Endothelial cell of umbilical vein (primary cell): ENCODE measurements around the gene CACNA1C. TPM values are rescaled to one million over a fixed set of nuclear protein-coding genes. Genes with fewer than 3 reads are reported as not detected.

ENCODE experiments used
- BruUV-seq: library from RNA; stranded (reverse); fragments of 400-500 nt; replicated peaks from 2 replicates; lab custom pipeline; 2021; lab: Mats Ljungman, UMichigan
- CTCF ChIA-PET: fragments of 300-600, 350-600 bp; sonication (Branson Sonifier 250); formaldehyde crosslinking; loops from one replicate; lab custom pipeline; 2021; ENCODE audit warnings: antibody characterized with exemption, inconsistent platforms; lab: Charles Lee
- POLR2A ChIA-PET: fragments of 300-600, 350-600 bp; sonication (Branson Sonifier 250); formaldehyde crosslinking; loops from one replicate; lab custom pipeline; 2021; ENCODE audit warnings: antibody characterized with exemption, inconsistent platforms; lab: Charles Lee
- DNase-seq: peaks from one replicate; pipeline ENCODE4 v3.0.0-alpha.2; 2011; ENCODE audit warnings: low read depth, low spot score
- FAIRE-seq: peaks from 2 replicates; lab custom pipeline; 2011; peaks lifted over from hg19 to GRCh38; lab: Jason Lieb, UNC
- H2AFZ ChIP-seq: 2 replicates; pipeline ENCODE4 v1.6.0; 2012; ENCODE audit warnings: low read depth, low read length, control low read depth, inconsistent platforms
- H3K27ac ChIP-seq: 2 replicates; pipeline ENCODE4 v1.5.1; 2011; ENCODE audit warnings: low read depth, mild to moderate bottlenecking, control low read depth, low read length, moderate library complexity; ENCODE audit not compliant: insufficient read depth
- H3K27me3 ChIP-seq, 2 experiments: 2 replicates each; pipeline versions ENCODE4 v1.6.0 to v1.6.1; 2011; ENCODE audit warnings: low read length in 2 of 2, mixed read lengths in 1 of 2; ENCODE audit not compliant: control insufficient read depth in 2 of 2, insufficient read depth in 2 of 2
- H3K36me3 ChIP-seq, 2 experiments: 2 replicates in 1 of 2; 3 replicates in 1 of 2; pipeline ENCODE4 v1.5.1; 2011; ENCODE audit warnings: low read length in 2 of 2, mild to moderate bottlenecking in 1 of 2, moderate library complexity in 1 of 2; ENCODE audit not compliant: control insufficient read depth in 2 of 2, insufficient read depth in 2 of 2; ENCODE audit errors: extremely low read depth in 1 of 2
- H3K4me1 ChIP-seq: 3 replicates; pipeline ENCODE4 v1.5.1; 2011; ENCODE audit warnings: mild to moderate bottlenecking, low read length; ENCODE audit not compliant: control insufficient read depth, insufficient read depth; ENCODE audit errors: extremely low read depth
- H3K4me2 ChIP-seq: 2 replicates; pipeline ENCODE4 v1.6.1; 2011; ENCODE audit warnings: low read length, control low read depth, mixed read lengths; ENCODE audit not compliant: insufficient read depth
- H3K4me3 ChIP-seq, 3 experiments: fragments of 200-600 bp in 1 of 3; sonication (generic), shearing (Covaris generic) in 1 of 3; replicated peaks in 1 of 3; 2 replicates each; pipeline ENCODE4 v1.5.1; 2011 to 2016; ENCODE audit warnings: control low read depth in 3 of 3, low read length in 3 of 3, mild to moderate bottlenecking in 2 of 3, inconsistent platforms in 1 of 3, low read depth in 1 of 3, moderate library complexity in 1 of 3; ENCODE audit not compliant: insufficient read depth in 1 of 3
- H3K79me2 ChIP-seq: 2 replicates; pipeline ENCODE4 v1.6.0; 2012; ENCODE audit warnings: low read length, inconsistent platforms; ENCODE audit not compliant: control insufficient read depth, insufficient read depth
- H3K9ac ChIP-seq: replicated peaks from 2 replicates; pipeline ENCODE3; 2011; ENCODE audit warnings: low read length, control low read depth; ENCODE audit not compliant: insufficient read depth; ENCODE audit errors: extremely low read depth
- H3K9me1 ChIP-seq: replicated peaks from 3 replicates; pipeline ENCODE4 v1.6.0; 2011; ENCODE audit warnings: mild to moderate bottlenecking, low read length; ENCODE audit not compliant: control insufficient read depth, insufficient read depth; ENCODE audit errors: extremely low read depth
- H3K9me3 ChIP-seq: replicated peaks from 2 replicates; pipeline ENCODE4 v1.5.1; 2012; ENCODE audit warnings: low read length, inconsistent platforms; ENCODE audit not compliant: control insufficient read depth, insufficient read depth
- H4K20me1 ChIP-seq: replicated peaks from 2 replicates; pipeline ENCODE3; 2011; ENCODE audit warnings: mild to moderate bottlenecking, low read length; ENCODE audit not compliant: control insufficient read depth, insufficient read depth; ENCODE audit errors: extremely low read depth
- EZH2 ChIP-seq: IDR thresholded peaks from 2 replicates; pipeline ENCODE4 v1.6.1; 2012; ENCODE audit warnings: borderline replicate concordance, low read depth, mild to moderate bottlenecking, moderate library complexity, low read length, inconsistent platforms; ENCODE audit not compliant: severe bottlenecking
- FOS ChIP-seq: IDR thresholded peaks from 2 replicates; pipeline ENCODE4 v1.6.1; 2011; ENCODE audit warnings: mild to moderate bottlenecking, low read length, moderate library complexity, borderline replicate concordance; ENCODE audit not compliant: insufficient read depth
- GATA2 ChIP-seq: IDR thresholded peaks from 2 replicates; pipeline ENCODE4 v1.7.0; 2011; ENCODE audit warnings: low read depth, mild to moderate bottlenecking, moderate library complexity, mixed read lengths, low read length; ENCODE audit not compliant: insufficient read length, insufficient read depth
- JUN ChIP-seq: IDR thresholded peaks from 2 replicates; pipeline ENCODE4 v1.6.1; 2011; ENCODE audit warnings: borderline replicate concordance, low read depth; ENCODE audit not compliant: insufficient read length, insufficient read depth
- MYC ChIP-seq: IDR thresholded peaks from one replicate; pipeline ENCODE4 v1.6.1; 2011; ENCODE audit warnings: mild to moderate bottlenecking, low read depth, low read length
- POLR2A ChIP-seq: IDR thresholded peaks from 2 replicates; pipeline ENCODE4 v1.6.1; 2012; ENCODE audit warnings: low read depth, mild to moderate bottlenecking, control low read depth, low read length
- POLR2AphosphoS5 ChIP-seq: IDR thresholded peaks from 2 replicates; pipeline ENCODE4 v1.6.1; 2012; ENCODE audit warnings: low read depth, mild to moderate bottlenecking, control low read depth, low read length, moderate library complexity; ENCODE audit not compliant: insufficient read depth
- dilution Hi-C: fragments of 300-500 bp; cut with MboI; formaldehyde crosslinking; loops from one replicate; pipeline ENCODE4 v1.15.0; 2019; ENCODE audit warnings: low sequenced_read_pairs; ENCODE audit not compliant: extremely low pct_ligation_motif_present
- intact Hi-C: fragments of 100-400 bp; cut with micrococcal nuclease; formaldehyde crosslinking; loops from one replicate; pipeline ENCODE4 v1.10.0; 2022
- polyA plus RNA-seq, 4 experiments: library from polyadenylated mRNA; depleted of rRNA in 3 of 4; stranded (reverse) in 3 of 4; unstranded in 1 of 4; fragments of >200 nt; gene quantifications; 2 replicates each; pipeline versions ENCODE4 v1.2.1 to v1.2.3, GENCODE V29; 2011 to 2012; ENCODE audit warnings: missing spikeins in 1 of 4
- total RNA-seq: library from RNA; stranded (reverse); gene quantifications from 2 replicates; pipeline ENCODE4 v1.2.3, GENCODE V29; 2021
- TF ChIP-seq, protein P1 (sequence below): IDR thresholded peaks from 2 replicates; pipeline ENCODE4 v1.6.1; 2011; ENCODE audit not compliant: insufficient read depth, insufficient read length
- TF ChIP-seq, protein P2 (sequence below), 2 donors: IDR thresholded peaks; 1 replicate in 1 of 2; 2 replicates in 1 of 2; pipeline ENCODE4 v1.5.1; 2011; ENCODE audit warnings: low read length in 2 of 2, mild to moderate bottlenecking in 2 of 2, moderate library complexity in 2 of 2, control low read depth in 1 of 2, inconsistent platforms in 1 of 2, low read depth in 1 of 2; ENCODE audit not compliant: insufficient read depth in 1 of 2; ENCODE audit errors: extremely low read depth in 1 of 2

Gene CACNA1C
- total and polyA plus RNA-seq, 2 donors (not counting 3 experiments of a cell fraction or from before 2014, with no cell fraction given): not detected

DNA sequence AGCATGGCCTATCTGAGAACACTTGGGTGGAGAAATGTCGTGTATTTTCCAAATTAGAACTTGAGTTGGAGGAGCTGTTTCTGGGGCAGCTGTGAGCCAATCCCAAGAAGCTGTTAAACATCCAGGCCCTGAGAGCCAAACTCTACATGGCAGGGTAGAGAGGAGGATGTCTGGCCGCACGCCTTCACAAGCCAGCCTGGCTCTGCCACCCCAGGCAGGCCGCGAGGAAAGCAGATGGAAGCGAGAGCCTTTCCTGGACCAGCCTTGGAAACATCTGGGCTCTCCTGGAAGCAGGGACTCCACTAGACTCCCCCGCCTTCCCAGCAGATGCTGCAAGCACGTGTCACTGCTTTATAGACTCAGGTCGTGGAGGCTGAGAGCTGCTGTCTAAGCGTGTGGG lies 429.2 kb downstream of the CACNA1C start:
- CTCF ChIA-PET: no interaction called here
- Histone ChIP-seq H3K9me3 (no peaks in the 10 kb centered on the region), H3K79me2 (no peaks in the 10 kb centered on the region), H3K4me1 (no peaks in the 10 kb centered on the region), H2AFZ (no peak overlapping the region), H3K9me1 (no peaks in the 10 kb centered on the region), H3K27me3 (peaks cover 0 to 3% of the 10 kb centered on the region in 2 experiments), H3K9ac (no peak overlapping the region), H3K36me3 (no peaks in the 10 kb centered on the region), H3K27ac (no peak overlapping the region), H3K4me3 (no peak overlapping the region), H4K20me1 (no peaks in the 10 kb centered on the region), H3K4me2 (no peak overlapping the region)
- no peak for FAIRE-seq
- DNase-seq: no peak
- BruUV-seq: no TSS peak
- intact Hi-C loops (no loop called here), dilution Hi-C loops (no loop called here)
- TF ChIP-seq GATA2 (no peak), MYC (no peak), POLR2A (no peak), POLR2AphosphoS5 (no peak), JUN (no peak), FOS (no peak), EZH2 (no peak)
- TF ChIP-seq, protein P1, sequence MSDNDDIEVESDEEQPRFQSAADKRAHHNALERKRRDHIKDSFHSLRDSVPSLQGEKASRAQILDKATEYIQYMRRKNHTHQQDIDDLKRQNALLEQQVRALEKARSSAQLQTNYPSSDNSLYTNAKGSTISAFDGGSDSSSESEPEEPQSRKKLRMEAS: no peak
- TF ChIP-seq, protein P2, sequence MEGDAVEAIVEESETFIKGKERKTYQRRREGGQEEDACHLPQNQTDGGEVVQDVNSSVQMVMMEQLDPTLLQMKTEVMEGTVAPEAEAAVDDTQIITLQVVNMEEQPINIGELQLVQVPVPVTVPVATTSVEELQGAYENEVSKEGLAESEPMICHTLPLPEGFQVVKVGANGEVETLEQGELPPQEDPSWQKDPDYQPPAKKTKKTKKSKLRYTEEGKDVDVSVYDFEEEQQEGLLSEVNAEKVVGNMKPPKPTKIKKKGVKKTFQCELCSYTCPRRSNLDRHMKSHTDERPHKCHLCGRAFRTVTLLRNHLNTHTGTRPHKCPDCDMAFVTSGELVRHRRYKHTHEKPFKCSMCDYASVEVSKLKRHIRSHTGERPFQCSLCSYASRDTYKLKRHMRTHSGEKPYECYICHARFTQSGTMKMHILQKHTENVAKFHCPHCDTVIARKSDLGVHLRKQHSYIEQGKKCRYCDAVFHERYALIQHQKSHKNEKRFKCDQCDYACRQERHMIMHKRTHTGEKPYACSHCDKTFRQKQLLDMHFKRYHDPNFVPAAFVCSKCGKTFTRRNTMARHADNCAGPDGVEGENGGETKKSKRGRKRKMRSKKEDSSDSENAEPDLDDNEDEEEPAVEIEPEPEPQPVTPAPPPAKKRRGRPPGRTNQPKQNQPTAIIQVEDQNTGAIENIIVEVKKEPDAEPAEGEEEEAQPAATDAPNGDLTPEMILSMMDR (IDR thresholded peaks at IDR 0.05; ENCODE audit: extremely low read depth in 1 of 2, insufficient read depth in 1 of 2, low read depth in 1 of 2, low read length in 2 of 2): no peak
- POLR2A ChIA-PET: no interaction called here
